ENCODE data around the gene LZTS3.
"Not testable (repeated sequence)": the region's sequence is repeated elsewhere in the genome, so short reads cannot be mapped to it uniquely, and the experiment has no call there.

LZTS3 gene

GRCh38 chr20:3166913-3167342, 6.4 kb downstream of the LZTS3 start:
- DNase-seq = no peak

GRCh38 chr20:3166338-3166912, 6.9 kb downstream of the LZTS3 start:
- DNase-seq = no peak

- DNase-seq = no peak
Measured at GRCh38 chr20:3165473-3166337, 7.6 kb downstream of the LZTS3 start.

- no peak for DNase-seq
Measured at GRCh38 chr20:3164763-3165410, 8.5 kb downstream of the LZTS3 start.

- no peak for DNase-seq
Measured at GRCh38 chr20:3164043-3164762, 9.1 kb downstream of the LZTS3 start.

GRCh38 chr20:3163099-3164042, 10.0 kb downstream of the LZTS3 start:
- DNase-seq = no peak

GRCh38 chr20:3162080-3162611, 11.2 kb downstream of the LZTS3 start:
- DNase-seq = no peak

GRCh38 chr20:3161316-3162079, 11.9 kb downstream of the LZTS3 start:
- no peak for DNase-seq

- no peak for DNase-seq
Measured at GRCh38 chr20:3160418-3160817, 12.9 kb downstream of the LZTS3 start.

GRCh38 chr20:3158968-3159431, 14.3 kb downstream of the LZTS3 start:
- DNase-seq = no peak

- no peak for DNase-seq
Measured at GRCh38 chr20:3157817-3158216, 15.5 kb downstream of the LZTS3 start.

- DNase-seq = no peak
Measured at GRCh38 chr20:3156811-3157619, 16.3 kb downstream of the LZTS3 start.

- not testable (repeated sequence) for DNase-seq
Measured at GRCh38 chr20:3152057-3152644, 21.2 kb downstream of the LZTS3 start.

- DNase-seq = no peak
Measured at GRCh38 chr20:3150908-3151307, 22.4 kb downstream of the LZTS3 start.

GRCh38 chr20:3146732-3147341, 26.5 kb downstream of the LZTS3 start:
- no peak for DNase-seq

- no peak for DNase-seq
Measured at GRCh38 chr20:3141757-3142156, 31.6 kb downstream of the LZTS3 start.

- no peak for DNase-seq
Measured at GRCh38 chr20:3137492-3137891, 35.9 kb downstream of the LZTS3 start.

- DNase-seq = no peak
Measured at GRCh38 chr20:3135507-3136070, 37.8 kb downstream of the LZTS3 start.

GRCh38 chr20:3134151-3134550, 39.2 kb downstream of the LZTS3 start:
- no peak for DNase-seq

All from activated T-cell treated with anti-CD3 and anti-CD28 coated beads for 4 hours (primary cell).